Urothelium cell line (cell line): ENCODE results near the gene CDK5R1.
A peak's percentile ranks its signal among the peaks of the same experiment; 100 is the strongest.
"Not testable (repeated sequence)": the region's sequence is repeated elsewhere in the genome, so short reads cannot be mapped to it uniquely, and the experiment has no call there.

ENCODE experiments used
- DNase-seq: peaks from one replicate; pipeline ENCODE4 v3.0.0; 2011; ENCODE audit warnings: low spot score, mixed read lengths
- FAIRE-seq: peaks from 2 replicates; lab custom pipeline; 2011; peaks lifted over from hg19 to GRCh38; lab: Jason Lieb, UNC

Gene CDK5R1

GRCh38 chr17:32486701-32487472 is at the start of gene CDK5R1:
CDK5R1 (plus strand) TSS chr17:32486993; CDS start chr17:32487621, 628 bp downstream.
- DNase-seq (peak; percentile 80), FAIRE-seq (no peak)

GRCh38 chr17:32440722-32441121 is 46.1 kb upstream of the CDK5R1 start:
- DNase-seq (no peak), FAIRE-seq (no peak)

GRCh38 chr17:32441886-32442285 is 44.9 kb upstream of the CDK5R1 start:
- FAIRE-seq: no peak
- DNase-seq: no peak

GRCh38 chr17:32443827-32444300 is 42.9 kb upstream of the CDK5R1 start:
- no peak for DNase-seq
- FAIRE-seq: peak; percentile 50

- FAIRE-seq (no peak), DNase-seq (peak; percentile 99)
Observed at GRCh38 chr17:32444301-32445073, 42.3 kb upstream of the CDK5R1 start, which contains the start of gene PSMD11. PSMD11 (plus strand) TSS chr17:32444510; CDS start chr17:32444524, 14 bp downstream.

- peak; percentile 44 for DNase-seq
- FAIRE-seq: no peak
Observed at GRCh38 chr17:32445074-32445415, 41.7 kb upstream of the CDK5R1 start.

- no peak for FAIRE-seq
- DNase-seq: no peak
Observed at GRCh38 chr17:32445497-32445896, 41.3 kb upstream of the CDK5R1 start.

- DNase-seq (no peak), FAIRE-seq (no peak)
Observed at GRCh38 chr17:32445971-32446370, 40.8 kb upstream of the CDK5R1 start.

- DNase-seq (no peak), FAIRE-seq (no peak)
Observed at GRCh38 chr17:32446949-32447348, 39.8 kb upstream of the CDK5R1 start.

GRCh38 chr17:32449963-32450362 is 36.8 kb upstream of the CDK5R1 start:
- DNase-seq (no peak), FAIRE-seq (no peak)

- DNase-seq, FAIRE-seq: not testable (repeated sequence)
Observed at GRCh38 chr17:32450379-32450778, 36.4 kb upstream of the CDK5R1 start.

- no peak for DNase-seq
- FAIRE-seq: no peak
Observed at GRCh38 chr17:32451879-32452278, 34.9 kb upstream of the CDK5R1 start.

GRCh38 chr17:32452281-32452680 is 34.5 kb upstream of the CDK5R1 start:
- no peak for FAIRE-seq
- DNase-seq: no peak

GRCh38 chr17:32453370-32453769 is 33.4 kb upstream of the CDK5R1 start:
- DNase-seq (no peak), FAIRE-seq (no peak)

- FAIRE-seq: peak; percentile 35
Observed at GRCh38 chr17:32458371-32458770, 28.4 kb upstream of the CDK5R1 start.

GRCh38 chr17:32460054-32460453 is 26.7 kb upstream of the CDK5R1 start:
- no peak for FAIRE-seq

More at GRCh38 chr17:32458371-32458770, 28.4 kb upstream of the CDK5R1 start:
- DNase-seq: no peak

GRCh38 chr17:32461498-32461852 is 25.3 kb upstream of the CDK5R1 start:
- DNase-seq: no peak
- FAIRE-seq: no peak

More at GRCh38 chr17:32460054-32460453, 26.7 kb upstream of the CDK5R1 start:
- no peak for DNase-seq

- peak; percentile 55 for DNase-seq
- FAIRE-seq: no peak
Observed at GRCh38 chr17:32461853-32462617, 24.8 kb upstream of the CDK5R1 start.

GRCh38 chr17:32463304-32463703 is 23.5 kb upstream of the CDK5R1 start:
- no peak for DNase-seq
- no peak for FAIRE-seq

GRCh38 chr17:32464374-32464773 is 22.4 kb upstream of the CDK5R1 start:
- no peak for FAIRE-seq
- DNase-seq: no peak

- FAIRE-seq (no peak), DNase-seq (no peak)
Observed at GRCh38 chr17:32467949-32468348, 18.8 kb upstream of the CDK5R1 start.
